ENCODE measurements around the gene YAP1. TPM values are rescaled to one million over a fixed set of nuclear protein-coding genes. Genes with fewer than 3 reads are reported as not detected.

Gene YAP1
- total and polyA plus RNA-seq, 4 donors: 3.7 to 65.6 (median 18.3) TPM

DNA sequence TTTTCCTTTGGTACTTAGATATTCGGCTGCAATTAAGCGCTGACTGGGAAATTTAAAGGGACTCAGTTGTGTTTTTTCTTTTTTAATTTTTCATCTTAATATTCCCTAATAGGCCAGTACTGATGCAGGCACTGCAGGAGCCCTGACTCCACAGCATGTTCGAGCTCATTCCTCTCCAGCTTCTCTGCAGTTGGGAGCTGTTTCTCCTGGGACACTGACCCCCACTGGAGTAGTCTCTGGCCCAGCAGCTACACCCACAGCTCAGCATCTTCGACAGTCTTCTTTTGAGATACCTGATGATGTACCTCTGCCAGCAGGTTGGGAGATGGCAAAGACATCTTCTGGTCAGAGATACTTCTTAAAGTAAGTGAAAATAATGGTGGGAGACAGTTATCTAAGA is 3.8 kb downstream of the YAP1 start (continued):
- TF ChIP-seq EGR1 (IDR thresholded peaks at IDR 0.05; ENCODE audit: low read depth in 2 of 2) (no peak), HNF4A (conservative IDR thresholded peaks at IDR 0.05) (no peak)

DNA sequence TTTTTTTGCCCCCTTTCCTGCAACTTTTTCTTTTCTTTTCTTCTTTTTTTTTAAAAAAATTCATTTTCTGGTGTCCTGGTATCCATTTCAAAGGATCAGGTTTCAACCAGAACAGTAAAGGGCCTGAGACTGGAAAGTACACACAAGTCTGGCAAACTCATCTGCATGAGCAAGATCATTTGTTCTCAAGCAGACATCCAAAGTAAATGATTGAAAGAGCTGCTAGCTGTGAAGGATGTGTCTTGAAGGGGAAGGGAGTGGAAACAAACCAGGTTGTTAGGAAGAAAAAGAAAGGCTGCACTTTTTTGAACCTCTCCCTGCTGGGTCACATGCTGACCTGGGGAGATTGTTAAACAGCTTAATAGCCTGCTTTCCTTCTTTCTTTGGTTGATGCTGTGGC is 5.3 kb downstream of the YAP1 start:
- Histone ChIP-seq H3K9ac (ENCODE audit: low read depth in 1 of 2, low read length in 2 of 2) (no peak overlapping the region), H3K27me3 (ENCODE audit: control insufficient read depth in 4 of 4, insufficient read depth in 4 of 4, low read length in 3 of 4) (no peaks in the 10 kb centered on the region), H3K27ac (ENCODE audit: low read depth in 1 of 2, low read length in 2 of 2) (no peak overlapping the region), H3K36me3 (ENCODE audit: control insufficient read depth in 4 of 4, insufficient read depth in 3 of 4, low read depth in 1 of 4, low read length in 3 of 4) (no peaks in the 10 kb centered on the region), H3K4me1 (ENCODE audit: control insufficient read depth in 4 of 4, insufficient read depth in 4 of 4, low read length in 3 of 4) (peaks cover 8 to 34% (median 16%) of the 10 kb centered on the region in 4 donors), H3K9me3 (ENCODE audit: control insufficient read depth in 4 of 4, low read length in 3 of 4) (no peaks in the 10 kb centered on the region), H3K4me3 (ENCODE audit: low read depth in 1 of 3, low read length in 3 of 3) (no peak overlapping the region)
- TF ChIP-seq GABPA (IDR thresholded peaks at IDR 0.05 in 1 of 2, conservative IDR thresholded peaks at IDR 0.05 in 1 of 2): no peak
- TF ChIP-seq HNF4G (IDR thresholded peaks at IDR 0.05): no peak
- peak in 1 of 2 donors; percentile 34 for TF ChIP-seq RAD21 (IDR thresholded peaks at IDR 0.05)
- TF ChIP-seq, protein P1, sequence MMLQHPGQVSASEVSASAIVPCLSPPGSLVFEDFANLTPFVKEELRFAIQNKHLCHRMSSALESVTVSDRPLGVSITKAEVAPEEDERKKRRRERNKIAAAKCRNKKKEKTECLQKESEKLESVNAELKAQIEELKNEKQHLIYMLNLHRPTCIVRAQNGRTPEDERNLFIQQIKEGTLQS (IDR thresholded peaks at IDR 0.05): no peak
- no peak for TF ChIP-seq NR2F2 (IDR thresholded peaks at IDR 0.05)
- TF ChIP-seq SP1 (IDR thresholded peaks at IDR 0.05): peak; percentile 16
- TF ChIP-seq, protein P2, sequence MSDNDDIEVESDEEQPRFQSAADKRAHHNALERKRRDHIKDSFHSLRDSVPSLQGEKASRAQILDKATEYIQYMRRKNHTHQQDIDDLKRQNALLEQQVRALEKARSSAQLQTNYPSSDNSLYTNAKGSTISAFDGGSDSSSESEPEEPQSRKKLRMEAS (IDR thresholded peaks at IDR 0.05): no peak
- no peak for TF ChIP-seq EGR1 (IDR thresholded peaks at IDR 0.05; ENCODE audit: low read depth in 2 of 2)
- TF ChIP-seq YY1 (IDR thresholded peaks at IDR 0.05): peak; percentile 50
- TF ChIP-seq RXRA (IDR thresholded peaks at IDR 0.05): peak in 1 of 2 donors; percentile 29
- TF ChIP-seq JUND (IDR thresholded peaks at IDR 0.05): no peak
- TF ChIP-seq, protein P3, sequence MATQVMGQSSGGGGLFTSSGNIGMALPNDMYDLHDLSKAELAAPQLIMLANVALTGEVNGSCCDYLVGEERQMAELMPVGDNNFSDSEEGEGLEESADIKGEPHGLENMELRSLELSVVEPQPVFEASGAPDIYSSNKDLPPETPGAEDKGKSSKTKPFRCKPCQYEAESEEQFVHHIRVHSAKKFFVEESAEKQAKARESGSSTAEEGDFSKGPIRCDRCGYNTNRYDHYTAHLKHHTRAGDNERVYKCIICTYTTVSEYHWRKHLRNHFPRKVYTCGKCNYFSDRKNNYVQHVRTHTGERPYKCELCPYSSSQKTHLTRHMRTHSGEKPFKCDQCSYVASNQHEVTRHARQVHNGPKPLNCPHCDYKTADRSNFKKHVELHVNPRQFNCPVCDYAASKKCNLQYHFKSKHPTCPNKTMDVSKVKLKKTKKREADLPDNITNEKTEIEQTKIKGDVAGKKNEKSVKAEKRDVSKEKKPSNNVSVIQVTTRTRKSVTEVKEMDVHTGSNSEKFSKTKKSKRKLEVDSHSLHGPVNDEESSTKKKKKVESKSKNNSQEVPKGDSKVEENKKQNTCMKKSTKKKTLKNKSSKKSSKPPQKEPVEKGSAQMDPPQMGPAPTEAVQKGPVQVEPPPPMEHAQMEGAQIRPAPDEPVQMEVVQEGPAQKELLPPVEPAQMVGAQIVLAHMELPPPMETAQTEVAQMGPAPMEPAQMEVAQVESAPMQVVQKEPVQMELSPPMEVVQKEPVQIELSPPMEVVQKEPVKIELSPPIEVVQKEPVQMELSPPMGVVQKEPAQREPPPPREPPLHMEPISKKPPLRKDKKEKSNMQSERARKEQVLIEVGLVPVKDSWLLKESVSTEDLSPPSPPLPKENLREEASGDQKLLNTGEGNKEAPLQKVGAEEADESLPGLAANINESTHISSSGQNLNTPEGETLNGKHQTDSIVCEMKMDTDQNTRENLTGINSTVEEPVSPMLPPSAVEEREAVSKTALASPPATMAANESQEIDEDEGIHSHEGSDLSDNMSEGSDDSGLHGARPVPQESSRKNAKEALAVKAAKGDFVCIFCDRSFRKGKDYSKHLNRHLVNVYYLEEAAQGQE (IDR thresholded peaks at IDR 0.05): no peak
- TF ChIP-seq HNF4A (conservative IDR thresholded peaks at IDR 0.05): peak; percentile 36 to 37
- TF ChIP-seq FOXA2 (IDR thresholded peaks at IDR 0.05): peak; percentile 40
- TF ChIP-seq, protein P4, sequence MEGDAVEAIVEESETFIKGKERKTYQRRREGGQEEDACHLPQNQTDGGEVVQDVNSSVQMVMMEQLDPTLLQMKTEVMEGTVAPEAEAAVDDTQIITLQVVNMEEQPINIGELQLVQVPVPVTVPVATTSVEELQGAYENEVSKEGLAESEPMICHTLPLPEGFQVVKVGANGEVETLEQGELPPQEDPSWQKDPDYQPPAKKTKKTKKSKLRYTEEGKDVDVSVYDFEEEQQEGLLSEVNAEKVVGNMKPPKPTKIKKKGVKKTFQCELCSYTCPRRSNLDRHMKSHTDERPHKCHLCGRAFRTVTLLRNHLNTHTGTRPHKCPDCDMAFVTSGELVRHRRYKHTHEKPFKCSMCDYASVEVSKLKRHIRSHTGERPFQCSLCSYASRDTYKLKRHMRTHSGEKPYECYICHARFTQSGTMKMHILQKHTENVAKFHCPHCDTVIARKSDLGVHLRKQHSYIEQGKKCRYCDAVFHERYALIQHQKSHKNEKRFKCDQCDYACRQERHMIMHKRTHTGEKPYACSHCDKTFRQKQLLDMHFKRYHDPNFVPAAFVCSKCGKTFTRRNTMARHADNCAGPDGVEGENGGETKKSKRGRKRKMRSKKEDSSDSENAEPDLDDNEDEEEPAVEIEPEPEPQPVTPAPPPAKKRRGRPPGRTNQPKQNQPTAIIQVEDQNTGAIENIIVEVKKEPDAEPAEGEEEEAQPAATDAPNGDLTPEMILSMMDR (IDR thresholded peaks at IDR 0.05; ENCODE audit: low read depth, low read length, missing input control): no peak
- DNase-seq (ENCODE audit: low spot score): no peak

All from liver (tissue), 9 donors.